GM12875 (cell line): Measurements from ENCODE around the gene MBD3L2B.
"Not testable (repeated sequence)": the region's sequence is repeated elsewhere in the genome, so short reads cannot be mapped to it uniquely, and the experiment has no call there.

Experiments used
- H3K4me3 ChIP-seq: one replicate; pipeline ENCODE4 v1.5.1; 2011; ENCODE audit warnings: low read depth, low read length, control low read depth
- CTCF ChIP-seq: IDR thresholded peaks from 2 replicates; pipeline ENCODE4 v1.5.1; 2011; ENCODE audit warnings: low read depth, mild to moderate bottlenecking, control low read depth, inconsistent platforms, low read length, moderate library complexity, borderline replicate concordance; ENCODE audit not compliant: insufficient read depth

Gene MBD3L2B

GRCh38 chr19:7054635-7055368, 33.6 kb upstream of the MBD3L2B start:
- H3K4me3 ChIP-seq, result not testable (repeated sequence)

- not testable (repeated sequence) for H3K4me3 ChIP-seq
Measured at GRCh38 chr19:7052896-7053295, 31.7 kb upstream of the MBD3L2B start.

GRCh38 chr19:7051421-7051820, 30.2 kb upstream of the MBD3L2B start:
- H3K4me3 ChIP-seq, result not testable (repeated sequence)

DNA sequence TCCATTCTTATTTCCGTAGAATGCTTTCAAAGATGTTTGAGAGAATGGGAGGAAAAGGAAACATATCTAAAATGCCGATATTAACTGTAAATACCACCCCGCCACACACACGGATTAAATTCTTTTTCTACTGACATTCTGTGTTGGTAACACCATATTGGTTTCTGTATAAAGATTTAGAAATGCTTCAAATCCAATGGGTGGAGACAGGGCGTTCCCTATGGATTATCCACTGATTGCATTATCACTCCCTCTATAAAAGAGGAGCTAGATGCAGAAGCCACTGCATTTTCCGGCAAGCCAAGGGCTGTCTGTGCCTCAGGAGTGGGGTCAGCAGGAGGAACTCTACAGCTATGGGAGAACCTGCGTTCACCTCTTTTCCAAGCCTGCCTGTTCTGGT, 27.8 kb upstream of the MBD3L2B start, which contains the start of gene MBD3L2:
Gene MBD3L2, plus strand, starts transcription at position 301 of the 400 bp plus-strand sequence. Its CDS starts 53 bp downstream, at position 354.
- not testable (repeated sequence) for H3K4me3 ChIP-seq

GRCh38 chr19:7041563-7041962, 20.3 kb upstream of the MBD3L2B start:
- H3K4me3 ChIP-seq, result not testable (repeated sequence)

DNA sequence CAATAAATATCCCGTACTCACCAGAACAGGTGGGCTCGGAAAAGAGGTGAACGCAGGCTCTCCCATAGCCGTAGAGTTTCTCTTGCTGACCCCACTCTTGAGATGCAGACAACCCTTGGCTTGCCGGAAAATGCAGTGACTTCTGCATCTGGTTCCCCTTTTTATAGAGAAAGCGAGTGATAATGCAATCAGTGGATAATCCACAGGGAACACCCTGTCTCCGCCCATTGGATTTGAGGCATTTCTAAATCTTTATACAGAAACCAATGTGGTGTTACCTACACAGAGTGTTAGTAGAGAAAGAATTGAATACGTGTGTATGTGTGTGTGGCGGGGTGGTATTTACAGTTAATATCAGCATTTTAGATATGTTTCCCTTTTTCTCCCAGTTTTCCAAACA, 18.8 kb upstream of the MBD3L2B start, which contains the start of gene MBD3L4:
Gene MBD3L4, minus strand, starts transcription at position 101 of the 400 bp plus-strand sequence. Its CDS starts 35 bp downstream, at position 66.
- not testable (repeated sequence) for H3K4me3 ChIP-seq

GRCh38 chr19:7030278-7030677, 9.0 kb upstream of the MBD3L2B start, which contains the start of gene MBD3L5:
TSS of gene MBD3L5 (plus strand) at chr19:7030578. CDS start at chr19:7030612, 34 bp downstream.
- H3K4me3 ChIP-seq, result not testable (repeated sequence)

GRCh38 chr19:7028790-7029189, 7.6 kb upstream of the MBD3L2B start:
- not testable (repeated sequence) for H3K4me3 ChIP-seq

GRCh38 chr19:7018828-7019227, 2.4 kb downstream of the MBD3L2B start:
- no peak overlapping the region for H3K4me3 ChIP-seq

DNA sequence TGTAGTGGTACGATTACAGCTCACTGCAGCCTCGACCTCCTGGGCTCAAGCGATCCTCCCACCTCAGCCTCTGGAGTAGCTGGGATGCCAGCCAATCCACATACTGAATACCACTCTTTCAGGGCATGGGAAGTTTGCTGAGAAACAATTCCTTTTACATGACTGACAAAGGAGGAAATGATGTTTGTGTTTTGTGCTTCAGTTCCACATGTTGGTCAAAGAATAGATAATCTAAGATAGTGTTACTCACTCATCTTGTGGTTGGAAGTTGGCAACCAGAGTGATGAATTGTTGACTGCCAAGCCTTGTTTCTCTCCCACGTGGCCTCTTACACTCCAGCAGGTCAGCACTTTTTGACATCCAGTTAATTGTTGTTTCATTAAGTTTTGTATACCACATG, 7.6 kb downstream of the MBD3L2B start:
- no peak overlapping the region for H3K4me3 ChIP-seq
- TF ChIP-seq CTCF, result no peak

More at GRCh38 chr19:7018828-7019227, 2.4 kb downstream of the MBD3L2B start:
- TF ChIP-seq CTCF, result no peak

DNA sequence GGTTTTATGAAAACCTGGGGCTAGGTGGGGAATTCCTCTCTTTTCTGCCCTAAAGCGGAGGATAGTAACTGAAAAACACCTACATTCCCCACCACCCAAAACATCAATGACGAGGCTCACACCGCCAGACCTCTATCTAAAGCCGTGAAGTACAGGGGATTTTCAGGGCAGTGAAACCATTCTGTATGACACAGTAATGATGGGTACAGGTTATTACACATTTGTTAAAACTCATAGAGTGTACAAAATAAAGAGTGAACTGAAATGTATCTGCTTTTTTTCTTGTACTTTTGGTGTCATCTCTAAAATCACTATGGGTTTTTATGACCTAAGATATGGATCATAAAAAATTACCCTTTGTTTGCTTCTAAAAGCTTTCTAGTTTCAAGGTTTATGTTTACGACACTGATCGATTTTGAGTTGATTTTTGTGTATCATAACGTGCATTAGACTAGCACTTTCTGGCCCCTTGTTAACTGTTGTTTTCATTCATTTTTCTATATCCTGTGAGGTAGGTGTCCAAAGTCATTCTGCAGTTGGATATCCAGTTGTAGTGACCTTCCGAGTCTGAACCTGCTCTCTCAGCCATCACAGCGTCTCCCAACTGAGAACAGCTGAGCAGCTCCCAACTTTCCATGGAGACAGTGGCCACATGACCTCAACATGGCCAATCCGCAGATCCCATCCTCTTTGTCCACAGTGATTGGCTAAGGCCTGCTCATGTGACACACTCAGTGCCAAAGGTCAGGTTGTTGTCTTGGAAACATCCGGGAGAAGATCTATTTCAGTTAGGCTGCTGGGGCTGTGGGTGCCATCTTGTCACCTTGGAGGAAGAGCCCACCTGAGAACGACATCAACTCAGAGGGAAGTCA, 10.3 kb downstream of the MBD3L2B start:
- H3K4me3 ChIP-seq, result no peak overlapping the region
- no peak for TF ChIP-seq CTCF
